Naive thymus-derived CD8-positive, alpha-beta T cell (primary cell): Measurements from ENCODE around the gene COL25A1. TPM values are rescaled to one million over a fixed set of nuclear protein-coding genes. Genes with fewer than 3 reads are reported as not detected.
"Not testable (repeated sequence)": the region's sequence is repeated elsewhere in the genome, so short reads cannot be mapped to it uniquely, and the experiment has no call there.

Experiments
- ATAC-seq, 2 donors: fragments of 150-1000 bp; cut with Tn5 transposase in 1 of 2; sonication (Bioruptor Pico), chemical (Tn5 transposase) in 1 of 2; 1 replicate in 1 of 2; 2 replicates in 1 of 2; pipeline ENCODE4 v1.10.0; 2021; ENCODE audit warnings: mild to moderate bottlenecking in 2 of 2, moderate library complexity in 2 of 2
- POLR2A ChIA-PET: fragments of 350-600 bp; sonication (Branson Sonifier 250); formaldehyde crosslinking; loops from one replicate; lab custom pipeline; 2021; ENCODE audit warnings: antibody characterized with exemption; lab: Charles Lee
- DNase-seq, 10 donors: peaks; one replicate each; pipeline versions ENCODE4 v3.0.0 to v3.0.0-alpha.2; 2020 to 2022
- H3K27ac Mint-ChIP-seq, 10 donors: one replicate each; pipeline ENCODE4 v1.8.0; 2020 to 2022; ENCODE audit warnings: mild to moderate bottlenecking in 10 of 10, mixed read lengths in 10 of 10, moderate library complexity in 4 of 10, inconsistent platforms in 1 of 10
- H3K27me3 Mint-ChIP-seq, 5 donors: one replicate each; pipeline ENCODE4 v1.8.0; 2021 to 2022; ENCODE audit warnings: mixed read lengths in 5 of 5
- H3K36me3 Mint-ChIP-seq, 3 donors: one replicate each; pipeline ENCODE4 v1.8.0; 2020 to 2022; ENCODE audit warnings: mixed read lengths in 3 of 3, mild to moderate bottlenecking in 2 of 3, inconsistent platforms in 1 of 3
- H3K4me1 Mint-ChIP-seq, 4 donors: one replicate each; pipeline ENCODE4 v1.8.0; 2021 to 2022; ENCODE audit warnings: mixed read lengths in 4 of 4
- H3K4me3 Mint-ChIP-seq, 10 donors: one replicate each; pipeline ENCODE4 v1.8.0; 2020 to 2022; ENCODE audit warnings: mild to moderate bottlenecking in 10 of 10, mixed read lengths in 10 of 10, moderate library complexity in 6 of 10, inconsistent platforms in 1 of 10
- H3K9me3 Mint-ChIP-seq, 9 donors: one replicate each; pipeline ENCODE4 v1.8.0; 2020 to 2022; ENCODE audit warnings: mixed read lengths in 9 of 9, mild to moderate bottlenecking in 3 of 9, inconsistent platforms in 1 of 9, moderate library complexity in 1 of 9
- polyA plus RNA-seq, 3 donors: library from polyadenylated mRNA; unstranded; fragments of 300-500 nt; fragmentation: Illumina TruSeq; gene quantifications; one replicate each; pipeline ENCODE4 v1.2.3, GENCODE V29; 2021
- total RNA-seq, 8 experiments: library from RNA in 2 of 8; stranded (reverse) in 2 of 8; gene quantifications; one replicate each; pipeline ENCODE4 v1.2.3 and lab custom pipeline; 2021 to 2026

The COL25A1 gene
- total and polyA plus RNA-seq, 5 experiments from 2014 or later: 0.10 to 1.2 TPM; not detected in 3

DNA sequence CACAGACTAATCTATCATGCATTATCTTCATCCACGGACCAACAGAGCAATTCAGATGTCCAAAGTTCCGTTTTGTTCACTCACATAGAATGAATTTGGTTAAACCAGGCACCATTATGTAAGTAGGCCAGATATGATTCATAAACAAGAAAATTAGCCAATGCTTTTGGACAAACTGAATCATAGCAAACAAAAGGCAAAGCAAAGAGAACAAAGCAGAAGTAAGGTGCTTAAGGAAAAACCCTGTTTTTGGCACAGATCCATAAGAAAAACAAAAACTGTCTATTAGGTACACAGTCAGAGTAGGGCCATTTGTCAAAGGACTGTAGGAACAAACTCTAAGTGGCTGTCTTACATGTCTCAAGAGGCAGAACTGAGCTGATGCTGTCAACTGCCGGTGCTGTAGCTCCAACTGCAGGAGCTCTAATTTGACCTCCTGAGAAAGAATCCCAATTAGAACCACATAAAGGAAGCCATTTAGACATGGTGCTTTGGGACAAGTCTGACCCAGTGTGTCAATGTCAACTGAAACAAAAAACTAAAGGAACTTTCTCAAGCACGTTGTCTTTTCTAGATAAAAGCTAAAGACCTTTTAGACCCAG lies 146.7 kb downstream of the COL25A1 start:
- Mint-ChIP-seq H3K9me3 (no peaks in the 10 kb centered on the region), H3K4me3 (no peak overlapping the region), H3K27ac (no peak overlapping the region), H3K36me3 (no peaks in the 10 kb centered on the region), H3K27me3 (peaks cover 2 to 11% (median 8%) of the 10 kb centered on the region in 5 donors), H3K4me1 (no peaks in the 10 kb centered on the region)
- POLR2A ChIA-PET: no interaction called here
- no peak for DNase-seq
- ATAC-seq: no peak

DNA sequence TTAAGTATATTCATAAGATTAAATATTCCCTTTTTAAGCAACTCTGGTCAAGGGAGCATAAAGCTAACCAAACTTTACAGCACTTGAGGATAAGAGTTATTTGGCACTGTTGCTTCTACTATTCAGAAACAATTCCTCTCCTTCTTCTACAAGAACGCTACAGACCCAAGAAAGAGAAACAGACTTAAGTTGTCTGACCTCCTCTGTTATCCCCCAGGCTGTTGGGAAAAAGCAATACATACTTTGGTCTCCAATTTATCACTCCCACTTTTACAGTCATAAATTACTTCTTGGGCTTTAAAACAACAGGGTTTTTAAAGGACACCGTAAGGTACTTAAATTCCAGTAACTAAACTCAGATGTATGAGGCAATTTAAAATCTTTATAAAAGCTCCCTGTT lies 147.4 kb downstream of the COL25A1 start:
- no peak for ATAC-seq
- H3K9me3 Mint-ChIP-seq: no peaks in the 10 kb centered on the region
- no peak overlapping the region for H3K4me3 Mint-ChIP-seq
- no peaks in the 10 kb centered on the region for H3K36me3 Mint-ChIP-seq
- no peak overlapping the region for H3K27ac Mint-ChIP-seq
- POLR2A ChIA-PET: interaction anchor here (0.6 kb wide), 1 partner anchor 383 kb away, joined by 3 read pairs; no protein-coding TSS in a partner anchor
- no peaks in the 10 kb centered on the region for H3K4me1 Mint-ChIP-seq
- H3K27me3 Mint-ChIP-seq: peaks cover 0 to 11% (median 9%) of the 10 kb centered on the region in 5 donors
- no peak for DNase-seq

GRCh38 chr4:109154424-109154823 lies 148.0 kb downstream of the COL25A1 start:
- POLR2A ChIA-PET: no interaction called here
- Mint-ChIP-seq H3K4me1 (no peaks in the 10 kb centered on the region), H3K9me3 (no peaks in the 10 kb centered on the region)

DNA sequence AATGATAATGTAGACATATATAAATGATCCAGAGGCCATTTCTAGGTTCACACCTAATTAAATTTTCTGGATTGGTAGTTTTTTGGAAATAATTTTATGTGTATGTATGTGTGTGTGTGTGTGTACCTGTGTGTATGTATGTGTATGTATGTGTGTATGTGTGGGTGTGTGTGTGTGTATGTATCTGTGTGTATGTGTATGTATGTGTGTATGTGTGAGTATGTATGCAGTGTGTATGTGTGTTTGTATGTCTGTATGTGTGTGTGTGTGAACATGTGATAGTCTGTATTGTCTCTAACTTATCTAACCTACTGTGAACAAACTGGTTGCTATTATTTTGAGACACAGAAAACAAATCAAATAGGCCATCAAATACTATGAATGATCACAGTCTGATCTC lies 152.6 kb downstream of the COL25A1 start:
- Mint-ChIP-seq H3K27ac (no peak overlapping the region), H3K9me3 (no peaks in the 10 kb centered on the region), H3K27me3 (peaks cover 5 to 23% (median 11%) of the 10 kb centered on the region in 5 donors), H3K4me1 (no peaks in the 10 kb centered on the region), H3K36me3 (no peaks in the 10 kb centered on the region), H3K4me3 (no peak overlapping the region)
- no peak for ATAC-seq
- DNase-seq: no peak
- POLR2A ChIA-PET: no interaction called here

More at GRCh38 chr4:109154424-109154823, 148.0 kb downstream of the COL25A1 start:
- no peak overlapping the region for H3K4me3 Mint-ChIP-seq
- no peak for DNase-seq
- no peak overlapping the region for H3K27ac Mint-ChIP-seq
- ATAC-seq: no peak
- peaks cover 0 to 14% (median 9%) of the 10 kb centered on the region in 5 donors for H3K27me3 Mint-ChIP-seq
- H3K36me3 Mint-ChIP-seq: no peaks in the 10 kb centered on the region

DNA sequence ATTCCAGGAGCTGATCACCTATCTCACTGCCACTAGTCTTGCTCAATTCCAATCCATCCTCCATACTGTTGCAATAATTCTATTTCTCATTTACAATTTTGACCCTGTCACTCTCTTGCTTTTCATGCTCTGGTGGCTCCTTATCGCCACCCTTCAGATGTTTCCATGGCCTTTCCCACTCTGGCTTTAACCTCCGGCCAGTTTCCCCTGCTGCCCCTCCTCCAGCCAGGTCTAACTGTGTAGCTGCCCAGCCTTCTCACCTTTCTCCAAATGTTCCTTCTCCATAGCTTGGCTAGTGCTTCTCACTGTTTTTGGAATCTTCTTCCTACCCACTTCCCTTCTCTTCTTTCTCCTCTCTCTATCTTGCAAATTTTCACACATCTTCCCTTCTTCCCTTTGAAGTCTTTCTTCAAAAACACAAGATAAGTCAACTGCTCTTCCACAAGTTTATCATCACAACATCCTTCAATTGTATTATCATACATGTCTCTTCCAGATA lies 153.8 kb downstream of the COL25A1 start:
- H3K9me3 Mint-ChIP-seq: peaks cover 0 to 4% (median under 1%) of the 10 kb centered on the region in 9 donors
- no peak overlapping the region for H3K27ac Mint-ChIP-seq
- DNase-seq (no peak), ATAC-seq (no peak)
- H3K27me3 Mint-ChIP-seq: peaks cover 5 to 27% (median 11%) of the 10 kb centered on the region in 5 donors
- H3K4me3 Mint-ChIP-seq: no peak overlapping the region
- peaks cover 0 to 4% (median under 1%) of the 10 kb centered on the region in 3 donors for H3K36me3 Mint-ChIP-seq
- POLR2A ChIA-PET: no interaction called here
- H3K4me1 Mint-ChIP-seq: no peaks in the 10 kb centered on the region

GRCh38 chr4:109147135-109147534 lies 155.3 kb downstream of the COL25A1 start:
- Mint-ChIP-seq H3K4me3 (no peak overlapping the region), H3K27ac (no peak overlapping the region), H3K36me3 (peaks cover 0 to 10% (median 5%) of the 10 kb centered on the region in 3 donors), H3K27me3 (peaks cover 5 to 27% (median 5%) of the 10 kb centered on the region in 5 donors), H3K9me3 (peaks cover 0 to 19% (median 11%) of the 10 kb centered on the region in 9 donors), H3K4me1 (no peaks in the 10 kb centered on the region)
- no peak for ATAC-seq
- DNase-seq: no peak
- POLR2A ChIA-PET: no interaction called here

- peaks cover 0 to 14% (median 6%) of the 10 kb centered on the region in 3 donors for H3K36me3 Mint-ChIP-seq
- no peak overlapping the region for H3K27ac Mint-ChIP-seq
- peaks cover 0 to 25% (median 13%) of the 10 kb centered on the region in 9 donors for H3K9me3 Mint-ChIP-seq
- peaks cover 5 to 27% (median 5%) of the 10 kb centered on the region in 5 donors for H3K27me3 Mint-ChIP-seq
- no peak for ATAC-seq
- DNase-seq: no peak
- H3K4me1 Mint-ChIP-seq: no peaks in the 10 kb centered on the region
- POLR2A ChIA-PET: no interaction called here
- H3K4me3 Mint-ChIP-seq: no peak overlapping the region
Observed at GRCh38 chr4:109146499-109146898, 156.0 kb downstream of the COL25A1 start.

DNA sequence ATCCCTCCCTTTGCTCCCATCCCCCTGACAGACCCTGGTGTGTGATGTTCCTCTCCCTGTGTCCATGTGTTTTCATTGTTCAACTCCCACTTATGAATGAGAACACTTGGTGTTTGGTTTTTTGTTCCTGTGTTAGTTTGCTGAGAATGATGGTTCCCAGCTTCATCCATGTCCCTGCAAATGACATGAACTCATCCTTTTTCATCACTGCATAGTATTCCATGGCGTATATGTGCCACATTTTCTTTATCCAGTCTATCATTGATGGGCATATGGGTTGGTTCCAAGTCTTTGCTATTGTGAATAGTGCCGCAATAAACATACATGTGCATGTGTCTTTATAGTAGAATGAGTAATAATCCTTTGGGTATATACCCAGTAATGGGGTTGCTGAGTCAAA lies 164.3 kb downstream of the COL25A1 start:
- H3K36me3 Mint-ChIP-seq, ATAC-seq, H3K27ac Mint-ChIP-seq, POLR2A ChIA-PET, H3K4me1 Mint-ChIP-seq, DNase-seq, H3K27me3 Mint-ChIP-seq, H3K4me3 Mint-ChIP-seq: not testable (repeated sequence)
- peaks cover 0 to 30% (median 11%) of the 10 kb centered on the region in 9 donors for H3K9me3 Mint-ChIP-seq

- DNase-seq: no peak
- H3K4me1 Mint-ChIP-seq: peaks cover 0 to 2% (median 0%) of the 10 kb centered on the region in 4 donors
- H3K27ac Mint-ChIP-seq: no peak overlapping the region
- ATAC-seq: no peak
- H3K4me3 Mint-ChIP-seq: no peak overlapping the region
- POLR2A ChIA-PET: no interaction called here
- peaks cover 0 to 4% (median 0%) of the 10 kb centered on the region in 5 donors for H3K27me3 Mint-ChIP-seq
- H3K9me3 Mint-ChIP-seq: peaks cover 0 to 5% (median 1%) of the 10 kb centered on the region in 9 donors
- H3K36me3 Mint-ChIP-seq: no peaks in the 10 kb centered on the region
Observed at GRCh38 chr4:109134921-109135320, 167.5 kb downstream of the COL25A1 start.

DNA sequence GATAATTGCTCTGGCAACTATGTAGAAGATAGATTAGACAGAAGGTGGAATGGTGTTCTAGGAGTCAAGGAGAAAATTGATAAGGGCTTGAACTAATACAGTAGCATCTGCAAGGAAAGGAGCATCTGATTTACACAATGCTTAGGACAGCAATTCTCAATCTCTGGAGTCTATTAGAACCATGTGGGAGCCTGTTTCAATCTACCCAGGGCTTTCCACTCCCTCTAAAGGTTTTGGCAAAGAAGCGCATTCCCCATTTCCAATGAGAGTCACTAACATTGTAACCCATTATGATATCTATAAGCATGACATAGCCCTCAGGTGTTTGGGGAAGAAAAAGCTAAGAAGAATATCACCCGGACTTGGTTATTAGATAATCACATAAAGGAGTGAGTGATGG lies 168.2 kb downstream of the COL25A1 start:
- ATAC-seq: no peak
- Mint-ChIP-seq H3K4me1 (peaks cover 0 to 2% (median 0%) of the 10 kb centered on the region in 4 donors), H3K27ac (no peak overlapping the region), H3K9me3 (peaks cover 0 to 5% (median 1%) of the 10 kb centered on the region in 9 donors), H3K36me3 (no peaks in the 10 kb centered on the region), H3K27me3 (peaks cover 0 to 4% (median 0%) of the 10 kb centered on the region in 5 donors), H3K4me3 (no peak overlapping the region)
- POLR2A ChIA-PET: no interaction called here
- DNase-seq: no peak

- Mint-ChIP-seq H3K4me3 (no peak overlapping the region), H3K27me3 (peaks cover 0 to 4% (median 0%) of the 10 kb centered on the region in 5 donors), H3K27ac (no peak overlapping the region), H3K36me3 (no peaks in the 10 kb centered on the region), H3K9me3 (no peaks in the 10 kb centered on the region), H3K4me1 (peaks cover 0 to 2% (median 0%) of the 10 kb centered on the region in 4 donors)
- ATAC-seq: no peak
- POLR2A ChIA-PET: no interaction called here
- no peak for DNase-seq
Observed at GRCh38 chr4:109131559-109131958, 170.9 kb downstream of the COL25A1 start.

DNA sequence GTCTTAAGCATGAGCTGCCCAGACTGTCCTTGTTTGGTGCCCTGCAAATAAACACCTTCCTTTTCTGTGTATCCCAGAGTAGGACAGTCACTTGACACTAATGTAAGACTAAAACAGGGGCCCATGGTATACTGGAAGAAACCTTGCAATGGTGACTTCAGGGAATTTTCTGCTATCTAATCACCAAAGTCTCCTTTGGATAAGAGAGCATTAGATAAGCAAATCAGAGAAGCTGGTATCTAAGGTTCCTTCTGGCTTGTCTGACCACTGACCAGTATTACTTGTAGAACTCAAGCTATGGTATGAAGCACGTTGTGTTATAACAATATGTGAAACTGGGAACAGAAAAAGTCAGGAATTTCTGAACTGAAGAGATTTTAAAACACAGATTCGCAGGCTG lies 173.9 kb downstream of the COL25A1 start:
- POLR2A ChIA-PET: no interaction called here
- Mint-ChIP-seq H3K9me3 (no peaks in the 10 kb centered on the region), H3K36me3 (no peaks in the 10 kb centered on the region), H3K4me3 (no peak overlapping the region), H3K27me3 (peaks cover 0 to 4% (median 0%) of the 10 kb centered on the region in 5 donors), H3K27ac (no peak overlapping the region), H3K4me1 (peaks cover 0 to 2% (median 0%) of the 10 kb centered on the region in 4 donors)
- ATAC-seq (no peak), DNase-seq (no peak)

DNA sequence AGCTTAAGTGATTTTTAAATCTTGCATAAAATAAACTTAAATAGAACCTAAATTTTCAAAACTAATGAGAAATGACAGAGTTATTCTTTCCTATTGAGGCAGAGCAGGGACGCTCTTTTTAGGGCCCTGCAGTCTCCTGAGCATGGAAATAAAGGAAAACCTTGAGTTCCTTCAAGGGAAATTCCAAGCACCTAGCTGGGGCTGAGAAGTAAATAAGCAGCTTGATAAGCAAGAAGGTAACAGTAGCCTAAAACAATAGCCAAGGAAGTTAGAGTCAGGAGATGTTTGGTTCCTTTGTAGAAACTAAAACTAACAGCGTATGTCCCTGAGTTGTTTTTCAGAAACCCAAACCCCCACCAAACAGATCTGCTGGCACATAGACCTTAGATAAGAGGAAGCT lies 174.6 kb downstream of the COL25A1 start:
- no peak overlapping the region for H3K4me3 Mint-ChIP-seq
- H3K27me3 Mint-ChIP-seq: peaks cover 0 to 4% (median 1%) of the 10 kb centered on the region in 5 donors
- POLR2A ChIA-PET: no interaction called here
- ATAC-seq: no peak
- no peak overlapping the region for H3K27ac Mint-ChIP-seq
- H3K36me3 Mint-ChIP-seq: no peaks in the 10 kb centered on the region
- DNase-seq: no peak
- peaks cover 0 to 2% (median 0%) of the 10 kb centered on the region in 4 donors for H3K4me1 Mint-ChIP-seq
- H3K9me3 Mint-ChIP-seq: no peaks in the 10 kb centered on the region
